Measurements from ENCODE around the gene TASOR2. TPM values are rescaled to one million over a fixed set of nuclear protein-coding genes. Genes with fewer than 3 reads are reported as not detected.

TASOR2 gene
- 100 to 1,000 TPM in 2 of 3 donors, 10 to 100 TPM in 1; 93.4 to 115 (median 109) TPM for total RNA-seq

DNA sequence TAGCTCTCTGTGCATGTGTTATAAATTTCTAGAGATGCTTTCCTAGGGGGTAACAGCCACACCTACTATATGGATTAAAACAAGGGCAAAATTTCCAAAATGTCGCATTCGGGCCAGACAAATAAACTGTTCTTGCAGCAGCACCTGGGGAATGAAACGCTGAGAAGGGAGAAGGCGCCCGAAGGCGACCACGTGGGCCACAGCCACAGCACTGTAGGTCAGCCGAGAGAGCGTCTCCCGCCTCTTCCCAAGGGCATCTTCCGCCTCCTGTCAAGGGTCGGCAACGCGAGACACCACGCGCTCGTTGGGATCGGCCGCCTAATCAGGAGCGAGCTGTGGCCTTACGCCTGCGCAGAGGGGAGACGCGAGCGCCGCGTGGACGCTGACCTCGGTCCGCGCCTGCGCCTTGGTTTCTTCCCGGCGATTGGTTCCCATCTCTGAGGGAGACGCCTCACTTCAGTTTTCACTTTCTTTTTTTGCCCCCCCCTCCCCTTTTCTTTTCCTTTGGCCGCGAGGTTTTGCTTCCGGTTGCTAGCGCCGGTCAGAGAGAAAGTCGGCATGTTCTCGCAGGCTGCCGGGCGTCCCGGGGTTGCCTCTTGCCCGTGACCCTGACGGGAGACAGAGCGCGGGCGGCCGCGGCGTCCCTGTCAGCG is at the start of gene TASOR2:
Gene TASOR2 (plus strand): TSS at position 521 of the 653 bp plus-strand sequence. CDS start 35,805 bp downstream, outside the sequence.
- peaks cover 6% of the 10 kb centered on the region for H3K36me3 Mint-ChIP-seq (ENCODE audit: insufficient read depth)

DNA sequence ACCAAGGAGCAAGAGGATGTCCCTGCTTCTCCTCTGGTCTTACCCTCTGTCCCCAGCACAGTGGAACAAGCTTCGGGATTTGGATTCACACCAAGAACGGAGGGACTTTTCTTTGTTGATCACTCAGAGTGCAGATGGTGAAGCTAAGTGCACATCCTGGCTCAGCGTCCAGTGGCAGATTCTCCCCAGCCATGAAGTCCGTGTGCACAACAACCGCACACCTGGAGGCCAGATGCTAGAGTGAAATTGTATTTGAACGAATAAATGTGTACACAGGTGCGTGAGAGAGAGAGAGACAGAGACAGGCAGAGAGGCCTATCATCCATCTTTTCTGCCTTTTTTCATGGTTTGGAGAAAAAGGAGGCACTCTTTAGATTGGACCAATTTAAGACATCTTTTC is 49.7 kb upstream of the TASOR2 start:
- no peaks in the 10 kb centered on the region for H3K9me3 Mint-ChIP-seq
- H3K36me3 Mint-ChIP-seq (ENCODE audit: insufficient read depth) = no peaks in the 10 kb centered on the region
- no peaks in the 10 kb centered on the region for H3K27me3 Mint-ChIP-seq (ENCODE audit: low read depth)
- DNase-seq (no peak), ATAC-seq (no peak)
- H3K4me1 Mint-ChIP-seq (ENCODE audit: low read depth) = no peaks in the 10 kb centered on the region
- no peak overlapping the region for H3K4me3 Mint-ChIP-seq

More for the DNA sequence above, at the start of gene TASOR2:
- Mint-ChIP-seq H3K27me3 (ENCODE audit: low read depth) (no peaks in the 10 kb centered on the region), H3K4me3 (peak within 1 kb of the TSS; percentile 98), H3K4me1 (ENCODE audit: low read depth) (peaks cover 51% of the 10 kb centered on the region), H3K9me3 (no peaks in the 10 kb centered on the region)
- ATAC-seq = peak; percentile 83 to 85
- DNase-seq = peak; percentile 96

DNA sequence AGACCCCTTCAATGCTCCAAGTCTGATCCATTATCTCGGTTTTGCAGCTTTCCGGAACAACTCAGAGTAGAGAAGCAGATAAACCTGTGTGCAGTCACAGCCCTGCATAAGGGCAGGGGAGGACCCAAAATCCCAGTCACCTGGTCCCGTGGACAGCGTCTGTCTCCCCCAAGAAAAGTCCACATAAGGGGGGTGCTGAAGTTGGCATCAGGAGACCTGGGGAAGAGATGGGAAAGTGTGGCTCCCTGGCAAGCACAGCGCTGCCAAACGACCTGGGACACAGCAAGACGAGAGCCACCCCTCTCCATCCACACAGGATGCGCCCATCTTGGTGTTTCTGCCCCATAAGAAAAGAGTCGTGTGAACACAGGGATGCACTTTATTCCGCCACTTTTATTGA is 46.1 kb upstream of the TASOR2 start:
- no peak for ATAC-seq
- no peaks in the 10 kb centered on the region for H3K9me3 Mint-ChIP-seq
- no peaks in the 10 kb centered on the region for H3K4me1 Mint-ChIP-seq (ENCODE audit: low read depth)
- no peak overlapping the region for H3K4me3 Mint-ChIP-seq
- no peak for DNase-seq
- peaks cover 14% of the 10 kb centered on the region for H3K36me3 Mint-ChIP-seq (ENCODE audit: insufficient read depth)
- H3K27me3 Mint-ChIP-seq (ENCODE audit: low read depth) = no peaks in the 10 kb centered on the region

- H3K36me3 Mint-ChIP-seq (ENCODE audit: insufficient read depth) = peaks cover 18% of the 10 kb centered on the region
- no peaks in the 10 kb centered on the region for H3K27me3 Mint-ChIP-seq (ENCODE audit: low read depth)
- no peak for DNase-seq
- no peak for ATAC-seq
- H3K4me1 Mint-ChIP-seq (ENCODE audit: low read depth) = no peaks in the 10 kb centered on the region
- H3K4me3 Mint-ChIP-seq = no peak overlapping the region
- no peaks in the 10 kb centered on the region for H3K9me3 Mint-ChIP-seq
These were observed 45.6 kb upstream of the TASOR2 start for GRCh38 chr10:5639066-5639465.

GRCh38 chr10:5640036-5640435 is 44.6 kb upstream of the TASOR2 start:
- no peak overlapping the region for H3K4me3 Mint-ChIP-seq
- ATAC-seq (no peak), DNase-seq (no peak)
- H3K4me1 Mint-ChIP-seq (ENCODE audit: low read depth) = no peaks in the 10 kb centered on the region
- no peaks in the 10 kb centered on the region for H3K27me3 Mint-ChIP-seq (ENCODE audit: low read depth)
- no peaks in the 10 kb centered on the region for H3K9me3 Mint-ChIP-seq
- H3K36me3 Mint-ChIP-seq (ENCODE audit: insufficient read depth) = peaks cover 18% of the 10 kb centered on the region

GRCh38 chr10:5640501-5640900 is 44.1 kb upstream of the TASOR2 start:
- no peak for DNase-seq
- Mint-ChIP-seq H3K36me3 (ENCODE audit: insufficient read depth) (peaks cover 18% of the 10 kb centered on the region), H3K9me3 (no peaks in the 10 kb centered on the region), H3K4me1 (ENCODE audit: low read depth) (no peaks in the 10 kb centered on the region), H3K4me3 (no peak overlapping the region), H3K27me3 (ENCODE audit: low read depth) (no peaks in the 10 kb centered on the region)
- ATAC-seq = no peak

DNA sequence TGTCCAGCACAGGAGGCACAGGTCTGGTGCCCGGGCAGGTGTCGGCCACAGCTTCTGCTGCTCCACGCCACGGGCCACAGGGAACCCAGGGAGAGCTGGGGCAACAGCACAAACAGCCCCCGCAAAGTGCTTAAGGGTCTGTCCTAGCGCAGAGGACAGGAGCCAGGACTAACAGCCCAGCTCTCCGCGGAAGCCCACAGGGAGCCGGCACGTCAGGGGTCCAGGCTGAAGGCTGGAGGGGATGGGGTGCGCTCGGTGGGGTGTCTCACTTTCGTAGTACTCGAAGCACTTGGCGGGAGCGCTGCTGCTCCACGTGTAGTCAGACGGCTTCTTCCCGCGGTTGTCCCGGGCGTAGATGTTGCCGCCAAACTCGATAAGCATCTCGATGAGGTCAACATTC is 43.1 kb upstream of the TASOR2 start:
- H3K4me3 Mint-ChIP-seq = no peak overlapping the region
- no peaks in the 10 kb centered on the region for H3K27me3 Mint-ChIP-seq (ENCODE audit: low read depth)
- DNase-seq (no peak), ATAC-seq (no peak)
- peaks cover 18% of the 10 kb centered on the region for H3K36me3 Mint-ChIP-seq (ENCODE audit: insufficient read depth)
- H3K9me3 Mint-ChIP-seq = no peaks in the 10 kb centered on the region
- H3K4me1 Mint-ChIP-seq (ENCODE audit: low read depth) = no peaks in the 10 kb centered on the region

DNA sequence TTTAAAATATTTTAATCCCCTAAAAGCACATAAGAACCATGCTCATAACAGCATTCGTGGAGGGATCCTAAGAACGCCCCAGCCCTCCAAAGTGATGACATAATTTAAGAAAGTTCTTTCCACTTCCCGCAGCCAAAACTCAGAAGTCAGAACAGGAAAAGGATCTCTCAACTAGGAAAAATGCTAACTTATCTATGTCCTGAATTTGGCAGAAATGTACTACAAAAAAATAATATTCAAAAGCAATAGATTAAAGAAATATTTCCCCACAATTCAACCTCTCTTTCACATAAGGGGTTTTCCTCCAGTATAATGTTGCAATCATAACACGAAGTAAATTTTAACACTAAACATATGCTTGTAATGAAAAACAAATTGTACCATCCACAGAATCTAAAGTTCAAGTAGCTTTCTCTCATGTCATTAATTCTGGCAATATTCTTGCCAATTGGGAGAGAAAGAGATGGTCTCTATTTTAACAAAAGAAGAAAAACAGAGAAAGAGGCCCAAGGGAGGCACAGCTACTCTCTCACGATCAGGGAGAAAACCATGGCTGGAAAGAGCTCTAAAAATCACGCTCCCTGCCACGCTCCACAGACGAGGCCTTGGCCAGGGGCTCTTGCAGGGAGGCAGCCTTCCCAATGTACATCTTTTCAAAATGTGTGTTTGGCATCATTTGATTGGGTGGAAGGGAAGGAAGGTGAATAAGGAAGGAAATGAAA is 41.1 kb upstream of the TASOR2 start:
- DNase-seq = no peak

GRCh38 chr10:5644930-5645329 is 39.7 kb upstream of the TASOR2 start:
- H3K4me3 Mint-ChIP-seq = no peak overlapping the region
- no peaks in the 10 kb centered on the region for H3K27me3 Mint-ChIP-seq (ENCODE audit: low read depth)
- H3K36me3 Mint-ChIP-seq (ENCODE audit: insufficient read depth) = peaks cover 27% of the 10 kb centered on the region
- no peak for DNase-seq
- no peak for ATAC-seq
- no peaks in the 10 kb centered on the region for H3K4me1 Mint-ChIP-seq (ENCODE audit: low read depth)
- H3K9me3 Mint-ChIP-seq = no peaks in the 10 kb centered on the region

More for the DNA sequence above, 41.1 kb upstream of the TASOR2 start:
- H3K27me3 Mint-ChIP-seq (ENCODE audit: low read depth) = no peaks in the 10 kb centered on the region
- H3K4me1 Mint-ChIP-seq (ENCODE audit: low read depth) = no peaks in the 10 kb centered on the region
- H3K9me3 Mint-ChIP-seq = no peaks in the 10 kb centered on the region
- H3K4me3 Mint-ChIP-seq = no peak overlapping the region
- H3K36me3 Mint-ChIP-seq (ENCODE audit: insufficient read depth) = peaks cover 23% of the 10 kb centered on the region
- ATAC-seq = no peak

DNA sequence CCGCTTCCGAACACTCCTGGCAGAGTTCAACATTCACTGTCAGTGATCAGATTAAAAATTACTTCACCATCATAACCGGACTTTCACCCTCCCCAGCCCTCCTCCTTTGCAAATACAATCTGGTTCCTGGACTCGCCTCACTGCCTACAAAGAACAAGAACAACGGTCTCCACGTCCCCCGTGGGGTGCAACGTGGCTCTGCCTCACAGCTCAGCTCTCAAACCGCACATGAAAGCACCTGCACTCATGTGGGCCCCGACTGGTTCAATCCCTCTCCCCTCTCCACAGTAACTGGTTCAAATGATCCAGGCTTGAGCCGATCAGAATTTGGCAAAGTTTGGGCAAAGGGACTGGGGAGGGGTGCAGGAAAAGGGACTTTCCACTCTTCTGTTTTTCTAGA is 39.3 kb upstream of the TASOR2 start:
- no peak for ATAC-seq
- DNase-seq = no peak
- H3K36me3 Mint-ChIP-seq (ENCODE audit: insufficient read depth) = peaks cover 28% of the 10 kb centered on the region
- H3K4me3 Mint-ChIP-seq = no peak overlapping the region
- no peaks in the 10 kb centered on the region for H3K27me3 Mint-ChIP-seq (ENCODE audit: low read depth)
- no peaks in the 10 kb centered on the region for H3K4me1 Mint-ChIP-seq (ENCODE audit: low read depth)
- no peaks in the 10 kb centered on the region for H3K9me3 Mint-ChIP-seq

DNA sequence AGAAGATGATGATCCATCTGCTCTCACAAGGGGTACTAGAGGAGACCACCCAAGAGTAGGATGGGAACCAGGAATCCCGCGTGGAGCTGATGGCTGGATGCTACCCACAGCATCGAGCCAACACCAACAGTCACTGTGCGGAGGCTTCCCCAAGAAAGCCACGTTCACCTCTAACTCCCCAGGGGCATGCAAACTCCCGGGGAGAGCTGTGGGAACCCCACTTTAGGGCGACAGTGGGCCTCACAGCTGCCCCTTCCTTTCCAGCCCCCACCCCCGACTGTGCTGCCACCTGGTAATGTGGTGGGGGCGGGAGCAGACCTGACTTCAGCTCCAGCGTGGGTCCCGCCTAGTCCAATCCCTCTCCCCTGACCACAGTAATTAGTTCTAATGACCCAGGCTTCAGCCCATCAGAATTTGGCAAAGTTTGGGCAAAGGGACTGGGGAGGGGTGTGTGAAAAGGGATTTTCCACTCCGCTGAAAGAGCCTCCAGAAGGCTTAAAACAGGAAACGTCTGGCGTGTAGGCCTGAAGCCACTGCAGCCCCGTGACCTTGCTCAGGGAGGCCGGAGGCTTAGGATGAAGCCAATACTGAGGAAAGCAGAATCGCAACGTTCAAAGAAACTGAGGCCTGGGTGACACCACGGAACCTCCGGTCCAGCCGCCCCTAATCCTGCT is 38.6 kb upstream of the TASOR2 start:
- ATAC-seq = no peak
- no peak for DNase-seq
- Mint-ChIP-seq H3K27me3 (ENCODE audit: low read depth) (no peaks in the 10 kb centered on the region), H3K4me1 (ENCODE audit: low read depth) (no peaks in the 10 kb centered on the region), H3K4me3 (no peak overlapping the region), H3K9me3 (no peaks in the 10 kb centered on the region), H3K36me3 (ENCODE audit: insufficient read depth) (peaks cover 25% of the 10 kb centered on the region)

- peaks cover 17% of the 10 kb centered on the region for H3K36me3 Mint-ChIP-seq (ENCODE audit: insufficient read depth)
- H3K4me3 Mint-ChIP-seq = no peak overlapping the region
- no peak for ATAC-seq
- no peaks in the 10 kb centered on the region for H3K4me1 Mint-ChIP-seq (ENCODE audit: low read depth)
- DNase-seq = no peak
- no peaks in the 10 kb centered on the region for H3K9me3 Mint-ChIP-seq
- H3K27me3 Mint-ChIP-seq (ENCODE audit: low read depth) = no peaks in the 10 kb centered on the region
These were observed 37.0 kb upstream of the TASOR2 start for GRCh38 chr10:5647507-5648240.

DNA sequence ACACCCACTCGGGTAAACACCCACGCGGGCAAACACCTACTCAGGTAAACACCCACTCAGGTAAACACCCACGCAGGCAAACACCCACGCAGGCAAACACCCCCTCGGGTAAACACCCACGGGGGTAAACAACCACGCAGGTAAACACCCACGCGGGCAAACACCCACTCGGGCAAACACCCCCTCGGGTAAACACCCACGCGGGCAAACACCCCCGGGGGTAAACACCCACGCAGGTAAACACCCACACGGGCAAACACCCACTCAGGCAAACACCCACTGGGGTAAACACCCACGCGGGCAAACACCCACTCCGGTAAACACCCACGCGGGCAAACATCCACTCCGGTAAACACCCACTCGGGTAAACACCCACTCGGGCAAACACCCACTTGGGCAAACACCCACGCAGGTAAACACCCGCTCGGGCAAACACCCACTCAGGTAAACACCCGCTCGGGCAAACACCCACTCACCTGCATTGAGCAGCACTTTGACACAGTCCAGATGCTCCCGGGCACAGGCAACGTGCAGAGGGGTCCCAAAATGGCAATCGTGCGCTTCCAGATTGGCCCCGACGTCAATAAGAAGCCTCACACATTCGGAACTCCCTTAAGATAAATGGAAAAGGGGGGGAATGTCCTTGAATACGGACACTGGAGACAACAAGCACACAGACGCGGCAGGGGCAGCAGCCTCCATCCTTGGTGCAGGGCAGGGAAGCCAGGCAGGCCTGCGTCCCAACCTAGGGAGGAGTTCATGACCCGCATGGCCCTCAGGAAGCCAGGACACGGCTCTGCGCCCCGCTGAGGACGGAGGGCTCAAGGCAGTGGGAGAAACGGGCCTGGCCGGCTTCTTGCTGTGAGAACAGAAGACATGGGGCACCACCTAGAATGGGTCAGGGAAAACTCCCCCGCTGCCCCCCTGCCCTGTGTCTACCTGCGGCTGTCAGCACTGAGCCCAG is 35.9 kb upstream of the TASOR2 start:
- no peaks in the 10 kb centered on the region for H3K27me3 Mint-ChIP-seq (ENCODE audit: low read depth)
- peak overlapping the region; percentile 8 for H3K4me3 Mint-ChIP-seq
- H3K36me3 Mint-ChIP-seq (ENCODE audit: insufficient read depth) = peaks cover 11% of the 10 kb centered on the region
- DNase-seq (no peak), ATAC-seq (peak in 1 of 2 donors; percentile 41)
- H3K9me3 Mint-ChIP-seq = no peaks in the 10 kb centered on the region
- no peaks in the 10 kb centered on the region for H3K4me1 Mint-ChIP-seq (ENCODE audit: low read depth)

Data from activated T-cell treated with anti-CD3 and anti-CD28 coated beads, Interleukin-2, amount 50 U/mL, for 4 hours (primary cell).